ENCODE measurements around the gene ZNF729.

The ZNF729 gene

GRCh38 chr19:22286151-22286810, at the start of gene ZNF729:
Gene ZNF729, plus strand, starts transcription at chr19:22286441. Its CDS starts 85 bp downstream, at chr19:22286526.
- Histone ChIP-seq H3F3A (ENCODE audit: insufficient read depth, low read length) (no peaks in the 10 kb centered on the region), H3K4me2 (ENCODE audit: low read length) (no peak within 1 kb of the TSS), H3K9me2 (ENCODE audit: low read depth, low read length) (no peaks in the 10 kb centered on the region), H3K27me3 (ENCODE audit: insufficient read depth, low read length) (no peaks in the 10 kb centered on the region), H3K9me3 (ENCODE audit: low read length) (no peaks in the 10 kb centered on the region), H3K79me2 (ENCODE audit: insufficient read depth, low read length) (no peaks in the 10 kb centered on the region), H3K9ac (ENCODE audit: low read length) (no peak within 1 kb of the TSS), H3K27ac (ENCODE audit: low read depth, low read length, poor library complexity, severe bottlenecking) (no peak within 1 kb of the TSS), H3K4me1 (ENCODE audit: insufficient read depth, low read length, severe bottlenecking) (no peaks in the 10 kb centered on the region), H2AFZ (ENCODE audit: low read length) (no peak within 1 kb of the TSS), H4K20me1 (ENCODE audit: insufficient read depth, low read length) (no peaks in the 10 kb centered on the region), H3K4me3 (ENCODE audit: low read depth, low read length, poor library complexity, severe bottlenecking) (no peak within 1 kb of the TSS), H3K36me3 (ENCODE audit: insufficient read depth, low read length) (no peaks in the 10 kb centered on the region)
- TF ChIP-seq EZH2 (IDR thresholded peaks at IDR 0.05; ENCODE audit: borderline replicate concordance, low read length), result no peak
- TF ChIP-seq, protein P1, sequence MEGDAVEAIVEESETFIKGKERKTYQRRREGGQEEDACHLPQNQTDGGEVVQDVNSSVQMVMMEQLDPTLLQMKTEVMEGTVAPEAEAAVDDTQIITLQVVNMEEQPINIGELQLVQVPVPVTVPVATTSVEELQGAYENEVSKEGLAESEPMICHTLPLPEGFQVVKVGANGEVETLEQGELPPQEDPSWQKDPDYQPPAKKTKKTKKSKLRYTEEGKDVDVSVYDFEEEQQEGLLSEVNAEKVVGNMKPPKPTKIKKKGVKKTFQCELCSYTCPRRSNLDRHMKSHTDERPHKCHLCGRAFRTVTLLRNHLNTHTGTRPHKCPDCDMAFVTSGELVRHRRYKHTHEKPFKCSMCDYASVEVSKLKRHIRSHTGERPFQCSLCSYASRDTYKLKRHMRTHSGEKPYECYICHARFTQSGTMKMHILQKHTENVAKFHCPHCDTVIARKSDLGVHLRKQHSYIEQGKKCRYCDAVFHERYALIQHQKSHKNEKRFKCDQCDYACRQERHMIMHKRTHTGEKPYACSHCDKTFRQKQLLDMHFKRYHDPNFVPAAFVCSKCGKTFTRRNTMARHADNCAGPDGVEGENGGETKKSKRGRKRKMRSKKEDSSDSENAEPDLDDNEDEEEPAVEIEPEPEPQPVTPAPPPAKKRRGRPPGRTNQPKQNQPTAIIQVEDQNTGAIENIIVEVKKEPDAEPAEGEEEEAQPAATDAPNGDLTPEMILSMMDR (IDR thresholded peaks at IDR 0.05; ENCODE audit: low read length), result no peak

- Histone ChIP-seq H3K79me2 (ENCODE audit: insufficient read depth, low read length) (no peaks in the 10 kb centered on the region), H3K9me3 (ENCODE audit: low read length) (no peaks in the 10 kb centered on the region), H4K20me1 (ENCODE audit: insufficient read depth, low read length) (no peaks in the 10 kb centered on the region), H3K36me3 (ENCODE audit: insufficient read depth, low read length) (no peaks in the 10 kb centered on the region), H3K27ac (ENCODE audit: low read depth, low read length, poor library complexity, severe bottlenecking) (no peak overlapping the region), H3K9ac (ENCODE audit: low read length) (no peak overlapping the region), H3K4me3 (ENCODE audit: low read depth, low read length, poor library complexity, severe bottlenecking) (no peak overlapping the region), H3K27me3 (ENCODE audit: insufficient read depth, low read length) (no peaks in the 10 kb centered on the region), H3K4me2 (ENCODE audit: low read length) (no peak overlapping the region), H3K9me2 (ENCODE audit: low read depth, low read length) (no peaks in the 10 kb centered on the region), H3F3A (ENCODE audit: insufficient read depth, low read length) (no peaks in the 10 kb centered on the region), H2AFZ (ENCODE audit: low read length) (no peak overlapping the region), H3K4me1 (ENCODE audit: insufficient read depth, low read length, severe bottlenecking) (no peaks in the 10 kb centered on the region)
- no peak for TF ChIP-seq EZH2 (IDR thresholded peaks at IDR 0.05; ENCODE audit: borderline replicate concordance, low read length)
- TF ChIP-seq, protein P1 (IDR thresholded peaks at IDR 0.05; ENCODE audit: low read length), result no peak
Observed at GRCh38 chr19:22256856-22257255, 29.4 kb upstream of the ZNF729 start.

DNA sequence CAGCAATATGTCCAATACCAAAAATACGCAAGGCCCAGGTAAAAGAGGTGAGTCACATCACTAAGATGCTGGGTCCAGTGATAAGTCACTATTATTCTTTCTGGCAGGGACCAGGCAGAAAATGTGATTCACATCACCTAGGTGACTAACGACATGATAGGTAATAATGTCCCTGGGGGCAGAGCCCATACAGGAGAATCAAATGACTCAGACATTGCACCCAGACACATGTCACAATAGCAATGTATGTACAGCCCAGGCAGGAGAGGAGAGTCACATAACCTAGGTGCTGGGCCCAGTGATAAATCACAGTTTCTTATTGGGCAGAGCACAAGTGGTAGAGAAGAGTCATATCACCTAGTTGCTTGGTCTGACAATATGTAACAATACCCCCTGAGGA, 28.9 kb upstream of the ZNF729 start:
- Histone ChIP-seq H3K79me2 (ENCODE audit: insufficient read depth, low read length) (no peaks in the 10 kb centered on the region), H3K36me3 (ENCODE audit: insufficient read depth, low read length) (no peaks in the 10 kb centered on the region), H3K27me3 (ENCODE audit: insufficient read depth, low read length) (no peaks in the 10 kb centered on the region), H4K20me1 (ENCODE audit: insufficient read depth, low read length) (no peaks in the 10 kb centered on the region), H3K4me2 (ENCODE audit: low read length) (no peak overlapping the region), H3K9me3 (ENCODE audit: low read length) (no peaks in the 10 kb centered on the region), H3K9ac (ENCODE audit: low read length) (no peak overlapping the region), H2AFZ (ENCODE audit: low read length) (no peak overlapping the region), H3K4me3 (ENCODE audit: low read depth, low read length, poor library complexity, severe bottlenecking) (no peak overlapping the region), H3K27ac (ENCODE audit: low read depth, low read length, poor library complexity, severe bottlenecking) (no peak overlapping the region), H3K4me1 (ENCODE audit: insufficient read depth, low read length, severe bottlenecking) (no peaks in the 10 kb centered on the region), H3F3A (ENCODE audit: insufficient read depth, low read length) (no peaks in the 10 kb centered on the region), H3K9me2 (ENCODE audit: low read depth, low read length) (no peaks in the 10 kb centered on the region)
- TF ChIP-seq, protein P1 (IDR thresholded peaks at IDR 0.05; ENCODE audit: low read length), result no peak
